NCI-H748 (cell line): ENCODE data around the gene CDKN1C.

ENCODE experiments used
- DNase-seq: peaks from one replicate; lab custom pipeline; 2025; ENCODE audit not compliant: unreplicated experiment; lab: John Stamatoyannopoulos, UW

Gene CDKN1C

GRCh38 chr11:2890466-2891294 is 5.1 kb upstream of the CDKN1C start:
- DNase-seq = no peak

- DNase-seq = no peak
These were observed 4.0 kb upstream of the CDKN1C start for GRCh38 chr11:2889362-2890273.

GRCh38 chr11:2888266-2888968 is 2.8 kb upstream of the CDKN1C start:
- peak; percentile 87 for DNase-seq

GRCh38 chr11:2887515-2888195 is 2.1 kb upstream of the CDKN1C start:
- peak; percentile 27 for DNase-seq

GRCh38 chr11:2886936-2887335 is 1.4 kb upstream of the CDKN1C start:
- DNase-seq = no peak

GRCh38 chr11:2886191-2886894 is 768 bp upstream of the CDKN1C start:
- DNase-seq = peak; percentile 61

GRCh38 chr11:2885017-2885677 is 428 bp downstream of the CDKN1C start:
- peak; percentile 68 for DNase-seq

GRCh38 chr11:2883979-2884815 is 1.4 kb downstream of the CDKN1C start:
- DNase-seq = peak; percentile 46

GRCh38 chr11:2883640-2883978 is 2.0 kb downstream of the CDKN1C start:
- no peak for DNase-seq

- no peak for DNase-seq
These were observed 3.0 kb downstream of the CDKN1C start for GRCh38 chr11:2882396-2883110.

- no peak for DNase-seq
These were observed 3.6 kb downstream of the CDKN1C start for GRCh38 chr11:2881981-2882375.

GRCh38 chr11:2881076-2881980 is 4.2 kb downstream of the CDKN1C start:
- no peak for DNase-seq

GRCh38 chr11:2880646-2881045 is 4.9 kb downstream of the CDKN1C start:
- no peak for DNase-seq

GRCh38 chr11:2878782-2879181 is 6.8 kb downstream of the CDKN1C start:
- DNase-seq = no peak

GRCh38 chr11:2877474-2877873 is 8.1 kb downstream of the CDKN1C start:
- DNase-seq = no peak

GRCh38 chr11:2874963-2875362 is 10.6 kb downstream of the CDKN1C start:
- no peak for DNase-seq

- DNase-seq = no peak
These were observed 14.4 kb downstream of the CDKN1C start for GRCh38 chr11:2870969-2871680.
